GM21367 (cell line): ENCODE results near the gene SPRED2.

Source experiments
- ATAC-seq: cut with Tn5 transposase; IDR thresholded peaks from one replicate; pipeline ENCODE4 v1.9.1; 2021; ENCODE audit not compliant: unreplicated experiment

SPRED2 gene

GRCh38 chr2:65432227-65433190 is at the start of gene SPRED2:
Gene SPRED2, minus strand, starts transcription at chr2:65432599. Its CDS starts 612 bp downstream, at chr2:65431987.
- no peak for ATAC-seq

- no peak for ATAC-seq
Observed at GRCh38 chr2:65481961-65482360, 49.6 kb upstream of the SPRED2 start.

GRCh38 chr2:65479524-65479923 is 47.1 kb upstream of the SPRED2 start:
- no peak for ATAC-seq

- ATAC-seq, result no peak
Observed at GRCh38 chr2:65478498-65479135, 46.2 kb upstream of the SPRED2 start.

GRCh38 chr2:65477590-65477989 is 45.2 kb upstream of the SPRED2 start:
- no peak for ATAC-seq

- no peak for ATAC-seq
Observed at GRCh38 chr2:65476778-65477177, 44.4 kb upstream of the SPRED2 start.

GRCh38 chr2:65475000-65475399 is 42.6 kb upstream of the SPRED2 start:
- no peak for ATAC-seq

- no peak for ATAC-seq
Observed at GRCh38 chr2:65473045-65473444, 40.6 kb upstream of the SPRED2 start.

- no peak for ATAC-seq
Observed at GRCh38 chr2:65471409-65471808, 39.0 kb upstream of the SPRED2 start.

- ATAC-seq, result no peak
Observed at GRCh38 chr2:65466551-65466950, 34.2 kb upstream of the SPRED2 start.

- ATAC-seq, result no peak
Observed at GRCh38 chr2:65465857-65466256, 33.5 kb upstream of the SPRED2 start.

GRCh38 chr2:65465124-65465523 is 32.7 kb upstream of the SPRED2 start:
- ATAC-seq, result no peak

GRCh38 chr2:65464604-65465003 is 32.2 kb upstream of the SPRED2 start:
- no peak for ATAC-seq

GRCh38 chr2:65458999-65459398 is 26.6 kb upstream of the SPRED2 start:
- ATAC-seq, result no peak

- ATAC-seq, result no peak
Observed at GRCh38 chr2:65456886-65457285, 24.5 kb upstream of the SPRED2 start.

GRCh38 chr2:65456064-65456463 is 23.7 kb upstream of the SPRED2 start:
- no peak for ATAC-seq

GRCh38 chr2:65453916-65454315 is 21.5 kb upstream of the SPRED2 start:
- ATAC-seq, result no peak

- ATAC-seq, result no peak
Observed at GRCh38 chr2:65452150-65452895, 19.9 kb upstream of the SPRED2 start.

- ATAC-seq, result no peak
Observed at GRCh38 chr2:65450810-65451209, 18.4 kb upstream of the SPRED2 start.

GRCh38 chr2:65450393-65450792 is 18.0 kb upstream of the SPRED2 start:
- ATAC-seq, result no peak

- ATAC-seq, result no peak
Observed at GRCh38 chr2:65443509-65444186, 11.2 kb upstream of the SPRED2 start.
